Measurements from ENCODE around the gene CEP120.

- TF ChIP-seq, protein P1, sequence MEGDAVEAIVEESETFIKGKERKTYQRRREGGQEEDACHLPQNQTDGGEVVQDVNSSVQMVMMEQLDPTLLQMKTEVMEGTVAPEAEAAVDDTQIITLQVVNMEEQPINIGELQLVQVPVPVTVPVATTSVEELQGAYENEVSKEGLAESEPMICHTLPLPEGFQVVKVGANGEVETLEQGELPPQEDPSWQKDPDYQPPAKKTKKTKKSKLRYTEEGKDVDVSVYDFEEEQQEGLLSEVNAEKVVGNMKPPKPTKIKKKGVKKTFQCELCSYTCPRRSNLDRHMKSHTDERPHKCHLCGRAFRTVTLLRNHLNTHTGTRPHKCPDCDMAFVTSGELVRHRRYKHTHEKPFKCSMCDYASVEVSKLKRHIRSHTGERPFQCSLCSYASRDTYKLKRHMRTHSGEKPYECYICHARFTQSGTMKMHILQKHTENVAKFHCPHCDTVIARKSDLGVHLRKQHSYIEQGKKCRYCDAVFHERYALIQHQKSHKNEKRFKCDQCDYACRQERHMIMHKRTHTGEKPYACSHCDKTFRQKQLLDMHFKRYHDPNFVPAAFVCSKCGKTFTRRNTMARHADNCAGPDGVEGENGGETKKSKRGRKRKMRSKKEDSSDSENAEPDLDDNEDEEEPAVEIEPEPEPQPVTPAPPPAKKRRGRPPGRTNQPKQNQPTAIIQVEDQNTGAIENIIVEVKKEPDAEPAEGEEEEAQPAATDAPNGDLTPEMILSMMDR (IDR thresholded peaks at IDR 0.05): no peak
- no peak for TF ChIP-seq POLR2A (IDR thresholded peaks at IDR 0.05)
Measured at GRCh38 chr5:123440456-123441181, 17.4 kb upstream of the CEP120 start.

Measured in adrenal gland (tissue), 5 donors.